ENCODE results near the gene IGSF21.

- TF ChIP-seq CTCF (IDR thresholded peaks at IDR 0.05), result no peak
- TF ChIP-seq POLR2A (IDR thresholded peaks at IDR 0.05), result no peak
These were observed 14.0 kb upstream of the IGSF21 start for GRCh38 chr1:18093646-18094045.
